NB4 (cell line): ENCODE data around the gene TRAIP.

Source experiments
- MYC ChIP-seq: IDR thresholded peaks from 2 replicates; pipeline ENCODE4 v1.6.1; 2011; ENCODE audit warnings: low read depth, low read length
- POLR2A ChIP-seq: IDR thresholded peaks from 2 replicates; pipeline ENCODE4 v1.6.1; 2011; ENCODE audit warnings: mild to moderate bottlenecking; ENCODE audit not compliant: insufficient read length; ENCODE audit errors: extremely low read depth
- TF ChIP-seq, protein P1 (sequence below): IDR thresholded peaks from one replicate; pipeline ENCODE4 v1.5.1; 2012; ENCODE audit warnings: low read depth, low read length
- TF ChIP-seq, protein P2 (sequence below): IDR thresholded peaks from 2 replicates; pipeline ENCODE4 v1.6.1; 2011; ENCODE audit warnings: low read depth, low read length

DNA sequence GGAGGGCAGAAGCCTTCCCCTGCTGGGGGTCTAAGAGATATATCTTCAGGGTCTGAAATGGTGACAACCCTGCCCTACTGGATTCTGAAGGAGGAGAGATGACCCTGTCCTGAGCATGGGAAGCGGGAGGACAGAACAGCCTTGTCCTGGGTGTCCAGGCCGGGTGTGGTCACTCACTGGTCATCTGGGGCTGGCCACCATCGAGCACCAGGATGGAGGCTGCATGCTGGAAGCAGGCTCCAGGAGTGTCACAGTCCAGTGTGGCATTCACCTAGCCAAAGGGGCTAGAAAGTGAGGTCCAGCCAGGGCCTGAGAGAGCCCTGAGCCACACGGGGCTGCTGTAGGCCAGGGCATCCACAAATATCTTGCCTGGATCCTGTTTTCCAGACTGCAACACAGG lies 61.9 kb downstream of the TRAIP start:
- TF ChIP-seq, protein P1, sequence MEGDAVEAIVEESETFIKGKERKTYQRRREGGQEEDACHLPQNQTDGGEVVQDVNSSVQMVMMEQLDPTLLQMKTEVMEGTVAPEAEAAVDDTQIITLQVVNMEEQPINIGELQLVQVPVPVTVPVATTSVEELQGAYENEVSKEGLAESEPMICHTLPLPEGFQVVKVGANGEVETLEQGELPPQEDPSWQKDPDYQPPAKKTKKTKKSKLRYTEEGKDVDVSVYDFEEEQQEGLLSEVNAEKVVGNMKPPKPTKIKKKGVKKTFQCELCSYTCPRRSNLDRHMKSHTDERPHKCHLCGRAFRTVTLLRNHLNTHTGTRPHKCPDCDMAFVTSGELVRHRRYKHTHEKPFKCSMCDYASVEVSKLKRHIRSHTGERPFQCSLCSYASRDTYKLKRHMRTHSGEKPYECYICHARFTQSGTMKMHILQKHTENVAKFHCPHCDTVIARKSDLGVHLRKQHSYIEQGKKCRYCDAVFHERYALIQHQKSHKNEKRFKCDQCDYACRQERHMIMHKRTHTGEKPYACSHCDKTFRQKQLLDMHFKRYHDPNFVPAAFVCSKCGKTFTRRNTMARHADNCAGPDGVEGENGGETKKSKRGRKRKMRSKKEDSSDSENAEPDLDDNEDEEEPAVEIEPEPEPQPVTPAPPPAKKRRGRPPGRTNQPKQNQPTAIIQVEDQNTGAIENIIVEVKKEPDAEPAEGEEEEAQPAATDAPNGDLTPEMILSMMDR, result no peak
- TF ChIP-seq POLR2A (no peak), MYC (no peak)
- TF ChIP-seq, protein P2, sequence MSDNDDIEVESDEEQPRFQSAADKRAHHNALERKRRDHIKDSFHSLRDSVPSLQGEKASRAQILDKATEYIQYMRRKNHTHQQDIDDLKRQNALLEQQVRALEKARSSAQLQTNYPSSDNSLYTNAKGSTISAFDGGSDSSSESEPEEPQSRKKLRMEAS, result no peak
